T-helper 17 cell (primary cell): Measurements from ENCODE around the gene RBM20. TPM values are rescaled to one million over a fixed set of nuclear protein-coding genes. Genes with fewer than 3 reads are reported as not detected.
A peak's percentile ranks its signal among the peaks of the same experiment; 100 is the strongest.

Experiments
- ATAC-seq: fragments of 150-1000 bp; cut with Tn5 transposase; 2 replicates; pipeline ENCODE4 v1.10.0; 2021; ENCODE audit warnings: mild to moderate bottlenecking, moderate library complexity
- DNase-seq, 3 donors: peaks; one replicate each; pipeline versions ENCODE4 v3.0.0 to v3.0.0-alpha.2; 2020 to 2021
- H3K9me3 ChIP-seq: one replicate; pipeline ENCODE4 v1.7.0; 2013; ENCODE audit warnings: low read length, mild to moderate bottlenecking; ENCODE audit not compliant: control insufficient read depth, poor library complexity, severe bottlenecking
- H3K27ac Mint-ChIP-seq: one replicate; pipeline ENCODE4 v1.8.0; 2022; ENCODE audit warnings: mild to moderate bottlenecking, moderate library complexity, mixed read lengths
- H3K27me3 Mint-ChIP-seq: one replicate; pipeline ENCODE4 v1.8.0; 2022; ENCODE audit warnings: mixed read lengths
- H3K36me3 Mint-ChIP-seq: one replicate; pipeline ENCODE4 v1.8.0; 2022; ENCODE audit warnings: low read depth, mixed read lengths
- H3K4me1 Mint-ChIP-seq: one replicate; pipeline ENCODE4 v1.8.0; 2022; ENCODE audit warnings: mild to moderate bottlenecking, mixed read lengths
- H3K4me3 Mint-ChIP-seq: one replicate; pipeline ENCODE4 v1.8.0; 2022; ENCODE audit warnings: mild to moderate bottlenecking, moderate library complexity, mixed read lengths
- total RNA-seq, 4 donors: library from RNA in 2 of 4; stranded (reverse) in 2 of 4; gene quantifications; one replicate each; pipeline ENCODE4 v1.2.3 and lab custom pipeline; 2022 to 2026

RBM20 gene
- total RNA-seq, 2 donors from 2014 or later: not detected

GRCh38 chr10:110829721-110830410 lies 185.7 kb downstream of the RBM20 start:
- Mint-ChIP-seq H3K4me3 (no peak overlapping the region), H3K36me3 (no peaks in the 10 kb centered on the region), H3K27ac (no peak overlapping the region), H3K27me3 (no peaks in the 10 kb centered on the region), H3K4me1 (peaks cover 5% of the 10 kb centered on the region)
- ATAC-seq: no peak
- H3K9me3 ChIP-seq: no peaks in the 10 kb centered on the region
- DNase-seq: no peak

- no peak overlapping the region for H3K4me3 Mint-ChIP-seq
- H3K27me3 Mint-ChIP-seq: no peaks in the 10 kb centered on the region
- ATAC-seq (no peak), DNase-seq (no peak)
- H3K36me3 Mint-ChIP-seq: no peaks in the 10 kb centered on the region
- H3K9me3 ChIP-seq: no peaks in the 10 kb centered on the region
- H3K27ac Mint-ChIP-seq: no peak overlapping the region
- peaks cover 10% of the 10 kb centered on the region for H3K4me1 Mint-ChIP-seq
Observed at GRCh38 chr10:110833234-110833940, 189.3 kb downstream of the RBM20 start.

GRCh38 chr10:110833941-110834628 lies 189.9 kb downstream of the RBM20 start:
- H3K4me1 Mint-ChIP-seq: peaks cover 10% of the 10 kb centered on the region
- H3K36me3 Mint-ChIP-seq: no peaks in the 10 kb centered on the region
- H3K9me3 ChIP-seq: no peaks in the 10 kb centered on the region
- H3K4me3 Mint-ChIP-seq: no peak overlapping the region
- no peak overlapping the region for H3K27ac Mint-ChIP-seq
- DNase-seq: no peak
- ATAC-seq: no peak
- H3K27me3 Mint-ChIP-seq: no peaks in the 10 kb centered on the region

GRCh38 chr10:110834629-110835301 lies 190.6 kb downstream of the RBM20 start:
- DNase-seq (no peak), ATAC-seq (no peak)
- no peak overlapping the region for H3K27ac Mint-ChIP-seq
- H3K4me3 Mint-ChIP-seq: no peak overlapping the region
- no peaks in the 10 kb centered on the region for H3K36me3 Mint-ChIP-seq
- H3K4me1 Mint-ChIP-seq: peaks cover 10% of the 10 kb centered on the region
- H3K27me3 Mint-ChIP-seq: no peaks in the 10 kb centered on the region
- no peaks in the 10 kb centered on the region for H3K9me3 ChIP-seq

GRCh38 chr10:110835841-110836240 lies 191.7 kb downstream of the RBM20 start:
- H3K9me3 ChIP-seq: no peaks in the 10 kb centered on the region
- Mint-ChIP-seq H3K4me1 (peaks cover 11% of the 10 kb centered on the region), H3K27me3 (no peaks in the 10 kb centered on the region), H3K27ac (peak overlapping the region; percentile 45), H3K36me3 (no peaks in the 10 kb centered on the region), H3K4me3 (no peak overlapping the region)
- DNase-seq (no peak), ATAC-seq (no peak)

- Mint-ChIP-seq H3K27ac (peak overlapping the region; percentile 45), H3K4me3 (no peak overlapping the region), H3K36me3 (no peaks in the 10 kb centered on the region), H3K4me1 (peaks cover 14% of the 10 kb centered on the region), H3K27me3 (no peaks in the 10 kb centered on the region)
- no peaks in the 10 kb centered on the region for H3K9me3 ChIP-seq
- DNase-seq: no peak
- ATAC-seq: no peak
Observed at GRCh38 chr10:110836706-110837105, 192.6 kb downstream of the RBM20 start.

- Mint-ChIP-seq H3K27me3 (no peaks in the 10 kb centered on the region), H3K36me3 (no peaks in the 10 kb centered on the region), H3K4me1 (peaks cover 21% of the 10 kb centered on the region), H3K27ac (no peak overlapping the region), H3K4me3 (no peak overlapping the region)
- DNase-seq: no peak
- no peaks in the 10 kb centered on the region for H3K9me3 ChIP-seq
- ATAC-seq: no peak
Observed at GRCh38 chr10:110837418-110838171, 193.5 kb downstream of the RBM20 start.

GRCh38 chr10:110840225-110840922 lies 196.2 kb downstream of the RBM20 start:
- Mint-ChIP-seq H3K27ac (peak overlapping the region; percentile 97), H3K36me3 (no peaks in the 10 kb centered on the region), H3K4me1 (peaks cover 35% of the 10 kb centered on the region), H3K27me3 (no peaks in the 10 kb centered on the region), H3K4me3 (no peak overlapping the region)
- H3K9me3 ChIP-seq: no peaks in the 10 kb centered on the region
- no peak for DNase-seq
- ATAC-seq: no peak

- ATAC-seq (no peak), DNase-seq (no peak)
- H3K36me3 Mint-ChIP-seq: no peaks in the 10 kb centered on the region
- H3K27me3 Mint-ChIP-seq: no peaks in the 10 kb centered on the region
- no peak overlapping the region for H3K4me3 Mint-ChIP-seq
- peak overlapping the region; percentile 97 for H3K27ac Mint-ChIP-seq
- no peaks in the 10 kb centered on the region for H3K9me3 ChIP-seq
- peaks cover 37% of the 10 kb centered on the region for H3K4me1 Mint-ChIP-seq
Observed at GRCh38 chr10:110840923-110841428, 196.8 kb downstream of the RBM20 start.

GRCh38 chr10:110841767-110842267 lies 197.7 kb downstream of the RBM20 start:
- ATAC-seq: peak; percentile 56
- no peak for DNase-seq
- peak overlapping the region; percentile 97 for H3K27ac Mint-ChIP-seq
- peaks cover 42% of the 10 kb centered on the region for H3K4me1 Mint-ChIP-seq
- no peaks in the 10 kb centered on the region for H3K36me3 Mint-ChIP-seq
- H3K9me3 ChIP-seq: no peaks in the 10 kb centered on the region
- H3K27me3 Mint-ChIP-seq: no peaks in the 10 kb centered on the region
- no peak overlapping the region for H3K4me3 Mint-ChIP-seq

- peak overlapping the region; percentile 34 for H3K4me3 Mint-ChIP-seq
- no peaks in the 10 kb centered on the region for H3K9me3 ChIP-seq
- H3K36me3 Mint-ChIP-seq: peaks cover 2% of the 10 kb centered on the region
- H3K4me1 Mint-ChIP-seq: peaks cover 42% of the 10 kb centered on the region
- ATAC-seq (no peak), DNase-seq (no peak)
- peak overlapping the region; percentile 97 for H3K27ac Mint-ChIP-seq
- no peaks in the 10 kb centered on the region for H3K27me3 Mint-ChIP-seq
Observed at GRCh38 chr10:110842326-110842904, 198.3 kb downstream of the RBM20 start.
